Measurements from ENCODE around the gene LRCOL1.

The LRCOL1 gene

DNA sequence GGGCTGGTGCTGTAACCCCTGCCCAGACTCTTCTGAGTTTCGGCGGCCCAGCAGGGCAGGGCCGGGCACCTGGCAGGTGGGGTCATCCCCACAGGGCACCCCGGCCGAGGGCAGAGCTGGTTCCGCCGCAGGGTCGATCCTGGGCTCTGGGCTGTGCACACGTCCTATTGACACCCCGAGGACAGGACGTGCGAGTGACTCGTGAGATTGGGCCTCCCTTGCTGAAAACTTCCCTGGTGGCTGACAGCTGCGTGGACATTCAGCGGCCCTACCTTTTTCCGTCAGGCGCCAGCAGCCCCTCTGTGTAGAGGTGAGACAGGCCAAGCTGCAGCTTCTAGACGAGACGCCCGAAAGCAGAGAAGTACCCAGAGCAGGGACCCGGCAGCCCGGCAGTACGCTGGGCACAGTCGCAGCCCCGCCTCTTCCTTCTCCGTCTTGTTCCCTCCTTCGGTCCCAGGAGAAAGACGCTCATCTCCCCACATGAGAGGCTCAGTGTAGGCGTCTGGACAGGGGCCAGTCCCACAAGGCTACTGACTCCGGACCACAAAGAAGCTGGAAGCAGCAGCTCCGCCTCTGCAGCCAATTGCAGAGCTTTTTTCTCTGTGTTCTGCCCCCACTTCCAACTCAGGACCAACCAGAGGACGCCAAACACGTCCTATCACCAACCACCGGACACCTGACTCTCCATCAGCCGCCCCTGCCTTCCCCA, at the start of gene LRCOL1:
TSS of gene LRCOL1 (minus strand) at position 532 of the 709 bp plus-strand sequence. CDS start 4,331 bp downstream, outside the sequence.
- DNase-seq = no peak

DNA sequence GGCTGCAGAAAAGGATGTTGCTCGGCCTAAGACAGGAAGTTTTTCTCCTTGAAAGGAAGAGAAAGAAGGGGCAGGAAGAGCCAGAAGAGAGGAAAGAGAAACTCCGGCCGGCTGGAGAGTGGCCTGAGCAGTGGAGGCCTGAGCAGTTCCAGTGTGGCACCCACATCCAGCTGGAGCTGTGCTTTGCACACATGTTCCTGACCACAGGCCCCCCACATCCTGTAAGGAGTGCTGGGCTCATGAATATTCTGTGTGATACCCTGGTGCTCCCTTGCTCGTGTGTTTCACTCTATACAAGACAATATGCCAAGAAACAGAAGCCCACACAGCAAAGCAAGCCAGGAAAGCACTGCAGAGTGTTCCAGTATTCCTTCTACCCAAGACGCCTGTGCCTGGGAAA, 49.7 kb upstream of the LRCOL1 start:
- no peak for DNase-seq

DNA sequence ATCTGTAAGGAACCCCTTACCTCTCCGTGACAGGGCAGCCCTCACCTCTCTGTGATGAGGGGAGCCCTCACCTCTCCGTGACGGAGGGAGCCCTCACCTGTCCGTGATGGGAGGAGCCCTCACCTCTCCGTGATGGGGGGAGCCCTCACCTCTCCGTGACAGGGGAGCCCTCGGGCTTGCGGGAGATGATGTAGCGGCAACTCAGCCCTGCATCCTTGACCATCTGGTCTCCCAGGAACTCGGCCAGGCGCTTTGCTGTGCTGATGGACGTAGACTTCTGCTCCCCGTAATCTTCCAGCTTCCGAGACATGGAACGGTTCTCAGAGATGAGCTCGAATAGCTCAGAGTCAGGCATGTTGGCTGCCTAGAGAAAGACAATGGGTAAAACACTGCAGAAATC, 48.8 kb upstream of the LRCOL1 start:
- DNase-seq = no peak

DNA sequence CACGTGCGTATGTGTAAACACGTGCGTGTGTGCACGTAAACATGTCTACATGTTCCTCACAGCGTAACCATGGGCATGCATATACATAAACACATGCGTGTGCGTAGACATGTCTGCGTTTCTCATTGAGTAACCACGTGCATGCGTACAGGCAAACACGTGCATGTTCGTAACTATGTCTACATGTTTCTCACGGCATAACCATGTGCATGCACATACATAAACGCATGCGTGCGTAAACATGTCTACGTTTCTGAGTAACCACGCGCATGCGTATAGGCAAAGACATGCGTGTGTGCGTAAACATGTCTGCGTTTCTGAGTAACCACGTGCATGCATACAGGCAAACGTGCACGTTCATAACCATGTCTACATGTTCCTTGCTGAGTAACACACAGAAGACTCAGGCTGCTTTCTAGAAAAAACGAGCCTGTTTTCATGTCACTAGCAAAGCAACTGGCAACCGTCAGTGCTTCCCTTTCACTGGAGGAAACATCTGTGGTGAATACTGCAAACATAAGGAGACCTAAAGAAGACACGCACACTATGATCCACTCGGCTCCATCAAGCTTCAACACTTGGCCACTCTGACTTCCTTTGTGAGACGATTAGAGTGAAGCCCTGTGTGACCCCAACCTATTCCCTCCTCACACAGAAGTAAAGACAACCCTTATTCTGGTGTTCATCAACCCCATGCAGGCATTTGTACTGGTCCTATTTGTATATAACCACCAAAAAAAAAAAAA, 47.9 kb upstream of the LRCOL1 start:
- no peak for DNase-seq

DNA sequence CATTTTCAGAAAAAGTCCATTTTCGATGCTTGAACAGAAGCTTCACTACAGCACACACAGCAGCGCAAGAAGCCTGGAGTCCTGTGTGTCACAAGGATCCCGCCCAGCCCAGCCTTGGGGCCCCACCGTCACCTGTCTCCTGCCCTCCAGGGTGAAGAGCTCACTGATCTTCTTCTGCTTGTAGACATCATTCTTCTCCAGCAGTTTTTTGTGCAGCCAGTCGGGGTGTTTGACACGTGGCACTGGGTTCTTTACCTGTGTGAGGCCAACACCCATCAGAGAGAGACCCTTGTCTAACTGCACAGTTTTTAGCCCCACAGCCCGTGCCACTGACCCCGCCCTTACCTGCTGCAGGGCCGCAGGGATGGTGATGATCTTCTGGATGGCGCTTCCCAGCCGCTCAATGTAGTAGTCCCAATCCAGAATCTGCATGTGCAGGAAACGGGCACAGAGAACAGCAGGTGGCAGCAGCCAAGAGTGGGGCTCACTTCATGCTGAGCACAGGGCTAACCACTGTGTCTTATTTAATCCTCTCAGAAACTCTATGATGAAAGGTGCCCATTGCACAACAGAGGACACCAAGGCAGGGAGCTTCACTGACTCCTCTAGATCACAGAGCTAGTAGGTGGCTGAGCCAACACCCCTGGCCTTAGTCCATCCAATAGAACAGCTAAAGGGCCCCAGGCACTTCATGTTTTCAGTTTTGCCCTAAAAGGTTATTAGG, 46.8 kb upstream of the LRCOL1 start:
- DNase-seq = no peak

DNA sequence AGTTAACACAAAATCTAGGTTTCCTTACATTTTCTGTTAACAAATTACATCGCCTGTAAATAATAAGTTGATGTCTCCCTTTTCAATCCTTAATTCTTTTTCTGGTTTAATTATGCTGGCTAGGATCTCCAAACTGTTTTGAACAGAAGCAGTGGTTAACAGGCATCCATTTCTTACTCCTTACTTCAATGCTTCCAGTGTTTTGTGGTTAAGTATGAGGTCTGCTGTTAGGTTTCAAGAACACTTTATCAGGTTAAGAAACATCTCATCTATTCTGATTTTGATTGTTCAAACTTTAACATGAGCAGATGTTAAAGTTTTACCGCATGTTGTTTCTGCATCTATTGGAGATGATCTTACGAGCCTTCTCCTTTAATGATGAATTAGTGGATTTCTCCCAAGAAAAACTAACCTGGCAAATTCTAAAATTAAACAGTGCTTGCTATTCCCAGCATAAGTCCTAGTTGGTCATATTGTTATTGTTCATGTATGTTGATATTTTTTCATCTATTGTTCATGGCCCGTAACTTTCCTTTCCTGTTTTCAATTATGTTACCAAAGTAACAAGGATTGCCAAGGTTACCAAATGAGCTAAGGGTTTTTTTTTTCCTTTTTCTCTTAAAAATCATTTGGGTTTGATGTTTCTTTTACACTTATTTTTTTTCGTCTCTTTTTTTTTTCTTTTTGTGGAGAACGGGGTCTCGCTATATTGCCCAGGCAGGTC, 43.3 kb upstream of the LRCOL1 start:
- DNase-seq = no peak

DNA sequence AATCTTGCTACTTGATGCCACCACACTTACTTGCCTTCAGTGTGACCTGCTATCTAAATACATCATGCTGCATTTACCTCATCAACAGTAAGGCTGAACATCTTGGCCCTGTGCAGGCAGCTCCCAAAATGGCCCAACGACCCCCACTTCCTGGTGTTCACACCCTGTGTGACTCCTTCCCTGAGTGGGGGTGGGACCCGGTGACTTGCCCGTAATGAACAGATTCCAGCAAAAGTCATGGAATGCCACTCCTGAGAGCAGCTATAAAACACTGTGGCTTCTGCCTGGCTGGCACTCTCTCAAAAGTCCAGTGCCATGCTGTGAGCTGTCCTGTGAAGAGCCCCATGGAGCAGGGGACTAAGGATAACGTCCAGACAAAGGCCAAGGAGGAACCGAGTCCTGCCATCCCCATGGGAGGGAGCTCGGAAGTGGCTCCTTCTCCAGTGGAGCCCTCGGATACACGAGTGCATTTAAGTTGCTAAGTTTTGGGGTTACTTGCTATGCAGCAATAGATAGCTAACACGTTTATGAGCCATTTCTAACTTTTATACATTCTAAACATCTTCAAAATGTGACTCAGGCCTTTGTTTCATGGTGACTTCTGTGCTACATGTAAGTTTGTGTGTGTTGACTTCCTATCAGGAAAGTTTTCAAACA, 41.2 kb upstream of the LRCOL1 start:
- no peak for DNase-seq

DNA sequence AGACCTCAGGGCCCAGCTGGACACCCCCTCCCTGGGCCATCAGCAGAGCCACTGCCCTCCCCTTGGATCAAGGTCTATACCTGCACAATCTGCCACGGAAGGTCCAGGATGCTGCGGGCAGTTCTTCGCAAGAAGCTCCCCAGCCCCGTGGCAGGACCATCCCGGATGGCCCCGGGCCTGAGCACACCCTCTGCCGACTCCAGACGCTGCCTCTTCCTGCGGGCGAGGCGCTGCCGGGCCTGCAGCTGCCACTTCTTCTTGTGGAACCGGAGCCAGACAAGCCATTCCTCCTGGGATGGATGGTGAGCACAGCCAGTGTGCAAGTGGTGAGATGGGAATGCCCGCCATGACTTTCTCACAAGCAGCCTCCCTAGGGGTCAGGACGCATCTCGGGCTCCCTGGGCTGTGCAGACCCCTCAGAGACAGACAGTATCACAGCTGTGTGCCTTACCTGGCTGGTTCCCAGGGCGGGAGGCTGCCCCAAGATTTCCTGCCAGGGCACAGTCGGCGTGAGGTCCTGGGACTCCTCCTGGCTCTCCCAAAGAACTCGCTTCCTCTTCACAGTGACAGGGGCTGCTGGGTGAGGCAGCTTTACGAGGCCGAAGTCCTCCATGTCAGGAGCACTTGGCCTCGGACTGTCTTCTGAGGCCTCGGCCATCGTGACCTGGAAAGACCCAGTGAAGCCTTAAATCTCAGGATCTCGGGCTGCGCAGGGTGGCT, 39.0 kb upstream of the LRCOL1 start:
- DNase-seq = no peak

DNA sequence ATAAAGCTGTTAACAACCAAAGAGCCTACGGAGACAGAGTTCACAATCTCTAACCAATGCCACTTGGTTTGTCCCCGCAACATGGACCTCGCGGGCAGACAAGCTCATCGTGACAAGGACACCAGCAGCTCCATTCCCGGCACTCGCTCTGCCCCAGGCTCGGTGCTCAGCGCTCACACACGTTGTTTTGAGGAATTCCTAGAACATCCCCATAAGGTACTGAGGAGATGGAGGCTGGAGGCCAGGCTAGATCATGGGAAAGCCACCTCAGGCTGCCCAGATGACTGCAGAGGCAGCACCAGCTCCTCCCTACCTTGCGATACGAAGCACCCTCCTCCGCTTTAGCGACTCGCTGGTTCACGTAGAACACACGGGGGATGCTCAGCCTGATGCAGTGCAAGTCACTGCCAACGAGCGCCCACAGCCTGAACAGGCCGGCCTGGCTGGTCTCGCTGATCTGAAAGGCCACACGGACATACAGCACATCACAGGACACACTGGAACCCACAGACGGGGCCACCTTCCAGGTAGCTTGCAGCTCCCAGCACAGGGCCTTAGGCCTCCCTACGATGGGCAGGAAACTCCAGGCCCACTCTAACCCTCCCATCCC, 38.3 kb upstream of the LRCOL1 start:
- no peak for DNase-seq

DNA sequence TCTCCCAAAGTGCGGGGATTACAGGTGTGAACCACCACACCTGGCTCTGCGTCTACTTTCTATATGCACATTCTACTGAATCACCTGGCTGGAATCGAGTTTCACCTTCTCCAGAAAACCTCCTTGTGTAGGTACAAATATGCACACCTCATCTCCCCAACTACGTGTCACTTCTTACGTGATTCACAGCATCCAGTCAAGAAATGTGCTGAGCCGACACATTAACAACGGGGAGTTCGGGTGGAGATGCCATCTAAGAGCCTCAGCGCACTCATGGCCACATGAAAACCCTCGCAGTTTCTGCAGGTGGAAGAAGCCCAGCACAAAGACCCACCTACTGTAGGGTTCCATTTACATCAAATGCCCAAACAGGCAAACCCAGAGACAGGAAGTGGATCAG, 37.5 kb upstream of the LRCOL1 start:
- no peak for DNase-seq

DNA sequence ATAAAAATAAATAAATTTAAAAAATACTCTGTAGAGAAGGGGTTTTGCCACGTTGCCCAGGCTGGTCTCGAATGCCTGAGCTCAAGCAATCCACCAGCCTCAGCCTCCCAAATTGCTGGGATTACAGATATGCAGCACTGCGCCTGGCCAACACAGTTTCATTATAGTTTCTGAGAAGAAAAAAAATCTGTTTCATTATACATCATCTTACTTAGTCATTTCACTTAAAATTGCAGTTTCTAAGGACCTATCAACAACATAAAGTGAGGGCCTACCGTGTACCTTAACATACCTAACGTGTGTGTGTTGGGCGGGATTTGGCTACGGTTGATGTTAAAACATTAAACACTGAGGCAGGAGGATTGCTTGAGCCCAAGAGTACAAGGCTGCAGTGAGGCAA, 36.5 kb upstream of the LRCOL1 start:
- DNase-seq = no peak

DNA sequence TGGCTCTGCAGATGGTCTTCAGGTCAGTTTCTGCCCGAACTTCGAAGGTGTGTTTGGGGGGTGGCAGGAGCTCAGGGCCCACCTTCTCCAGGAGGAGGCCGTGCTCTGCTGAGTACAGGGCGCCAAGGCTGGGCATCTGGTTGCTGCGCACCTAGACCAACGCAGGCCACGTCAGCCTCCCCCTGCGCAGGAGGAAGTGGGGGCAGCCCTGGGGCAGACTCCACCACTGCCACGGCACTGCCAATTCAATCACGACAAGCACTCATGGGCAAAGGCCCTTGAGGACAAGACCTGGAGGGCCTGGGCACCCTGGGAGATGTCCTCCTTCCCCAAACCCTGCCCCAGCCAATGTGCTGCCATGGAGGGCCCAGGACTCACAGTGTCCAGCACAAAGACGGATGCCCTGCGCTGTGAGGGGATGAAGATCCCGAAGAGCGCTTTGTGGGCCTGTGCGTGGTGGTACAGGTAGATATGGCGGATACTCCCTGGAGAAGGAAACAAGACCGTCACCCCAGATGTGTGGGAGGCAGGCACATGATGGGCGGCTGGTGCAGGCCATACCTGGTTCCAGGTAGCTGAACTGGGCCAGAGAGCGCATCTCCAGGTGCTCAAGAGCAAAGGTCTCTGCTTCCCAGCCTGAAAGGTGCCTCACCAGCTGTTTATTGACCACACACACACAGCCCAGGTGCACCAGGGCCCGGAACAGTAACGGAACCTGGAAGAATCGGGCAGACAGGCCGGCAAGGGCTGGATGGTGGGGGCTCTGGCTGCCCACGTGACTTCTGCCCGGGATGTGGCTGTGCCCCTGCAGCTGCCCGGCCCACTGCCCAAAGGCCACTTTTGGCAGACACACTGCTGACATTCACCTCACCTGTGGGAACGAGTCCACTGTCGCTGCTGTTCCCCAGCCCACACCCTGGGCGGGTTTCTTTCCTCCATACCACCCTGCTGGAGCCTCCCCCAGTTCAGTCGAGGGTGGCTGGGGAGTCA, 32.8 kb upstream of the LRCOL1 start:
- no peak for DNase-seq

DNA sequence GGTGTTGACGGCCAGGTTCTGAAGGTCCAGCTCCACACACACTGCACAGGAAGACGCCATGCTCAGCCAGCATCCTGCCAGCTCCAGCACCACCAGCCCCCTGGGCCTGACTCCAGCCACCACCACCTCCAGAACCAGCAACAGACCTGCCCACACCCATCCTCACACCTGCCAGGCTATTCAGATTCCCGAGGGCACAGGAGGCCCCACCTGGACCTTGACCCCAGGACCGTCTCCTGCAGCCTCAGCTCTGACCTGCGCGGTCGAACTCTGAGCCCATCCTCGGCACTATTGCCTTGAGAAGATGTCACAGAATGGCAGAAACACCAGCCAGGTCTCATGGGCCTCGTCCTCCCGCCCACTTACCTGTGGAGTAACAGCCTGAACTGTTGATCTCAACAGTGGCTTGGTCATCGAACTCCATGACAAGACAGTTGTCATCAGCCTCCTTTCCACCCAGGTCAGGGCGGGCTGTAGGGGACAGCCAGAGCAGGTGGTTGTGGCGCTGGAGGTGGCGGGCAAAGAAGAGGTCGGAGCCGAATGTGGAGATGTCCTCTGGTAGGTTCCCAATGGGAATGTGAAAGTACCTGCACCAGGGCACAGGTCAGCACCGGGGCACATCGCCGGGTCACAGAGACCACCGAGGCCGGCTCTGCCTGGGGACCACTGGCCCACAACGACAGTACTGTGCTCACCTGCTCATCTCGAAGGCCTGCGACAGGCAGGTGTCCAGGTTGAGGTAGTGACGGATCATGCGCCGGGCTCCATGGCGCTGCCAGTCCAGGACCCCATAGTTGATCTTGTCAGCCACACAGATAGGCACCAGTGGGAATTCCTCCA, 31.6 kb upstream of the LRCOL1 start:
- no peak for DNase-seq

DNA sequence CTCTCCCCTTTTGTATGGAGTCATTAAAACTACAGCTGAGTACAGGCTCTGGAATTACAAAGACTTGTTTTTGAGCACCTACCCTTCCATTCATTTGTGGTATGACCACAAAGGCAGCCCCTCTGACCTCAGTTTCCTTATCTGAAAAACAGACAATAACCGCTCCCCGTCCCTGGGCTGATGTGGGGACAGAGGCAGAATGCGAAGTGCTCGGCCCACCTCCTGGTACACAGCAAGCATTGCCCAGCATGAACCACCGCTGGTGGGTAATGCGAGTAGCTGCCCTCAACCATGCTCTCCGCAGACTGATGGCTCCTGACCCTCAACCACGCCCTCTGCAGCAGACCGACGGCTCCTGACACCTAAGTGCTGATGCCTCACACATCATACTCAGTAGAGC, 30.6 kb upstream of the LRCOL1 start:
- DNase-seq = no peak

DNA sequence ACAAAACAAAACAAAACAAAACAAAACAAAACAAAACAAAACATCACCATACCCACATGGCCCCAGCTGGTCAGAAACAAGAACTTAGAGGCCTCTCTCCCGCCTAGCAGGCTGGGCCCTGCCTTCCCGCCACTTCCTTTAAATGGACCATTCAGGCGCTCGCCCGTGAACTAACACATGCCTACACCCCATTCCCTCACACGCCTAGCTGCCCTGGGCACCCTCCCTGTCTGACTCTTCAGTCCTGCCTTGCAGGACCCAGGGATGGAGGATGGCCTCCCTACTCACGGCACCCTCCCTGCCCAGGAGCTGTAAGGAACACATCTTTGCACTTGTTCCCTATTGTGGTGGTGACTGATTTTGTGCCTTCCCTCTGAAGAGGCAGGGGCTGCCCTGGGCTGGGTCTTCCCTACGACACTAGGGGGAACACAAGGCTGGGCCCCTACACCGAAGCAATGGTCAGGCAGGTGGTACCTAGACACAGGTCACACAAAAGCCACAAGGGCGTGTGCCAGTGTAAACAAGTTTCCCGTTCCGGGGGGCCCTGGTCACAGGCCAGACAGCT, 29.7 kb upstream of the LRCOL1 start:
- no peak for DNase-seq

DNA sequence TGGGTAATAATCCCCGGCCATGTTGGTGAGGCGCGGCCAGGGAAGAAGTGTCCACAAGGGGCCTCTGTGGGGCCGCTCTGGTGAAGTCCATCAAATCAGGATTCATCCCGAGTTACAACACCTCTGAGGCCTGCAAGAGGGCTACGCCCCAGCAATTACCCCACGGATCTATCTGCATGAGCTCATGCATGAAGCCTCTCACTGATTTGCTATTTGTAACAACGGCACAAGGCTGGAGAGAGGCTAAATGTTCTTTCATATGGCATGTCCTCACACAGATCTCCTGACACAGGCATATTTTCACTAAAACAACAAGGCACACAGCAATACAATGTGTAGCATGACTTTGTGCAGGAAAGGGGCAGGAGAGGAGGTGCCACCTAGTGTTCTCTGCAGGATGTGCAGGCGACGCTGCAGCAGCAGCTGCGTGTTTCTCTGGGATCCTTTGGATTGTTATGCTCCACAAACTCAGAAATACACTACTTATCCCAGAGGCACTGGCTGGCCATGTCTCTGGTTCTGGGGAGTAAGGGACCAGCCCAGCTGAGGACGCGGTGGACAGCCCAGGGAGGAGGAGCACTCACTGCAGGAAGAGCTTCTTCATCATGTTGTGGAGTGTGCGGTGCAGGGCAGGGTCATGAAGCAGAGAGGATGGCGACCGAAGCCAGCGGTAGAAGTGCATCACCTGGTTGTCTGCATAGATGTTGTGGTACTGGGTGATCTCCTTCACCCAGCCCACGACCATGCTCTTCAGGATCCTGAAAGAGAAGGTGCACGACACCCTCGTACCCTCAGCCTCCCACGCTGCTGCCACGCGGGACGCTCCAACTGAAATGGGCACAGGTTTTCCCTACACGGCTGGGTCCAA, 28.4 kb upstream of the LRCOL1 start:
- DNase-seq = no peak

DNA sequence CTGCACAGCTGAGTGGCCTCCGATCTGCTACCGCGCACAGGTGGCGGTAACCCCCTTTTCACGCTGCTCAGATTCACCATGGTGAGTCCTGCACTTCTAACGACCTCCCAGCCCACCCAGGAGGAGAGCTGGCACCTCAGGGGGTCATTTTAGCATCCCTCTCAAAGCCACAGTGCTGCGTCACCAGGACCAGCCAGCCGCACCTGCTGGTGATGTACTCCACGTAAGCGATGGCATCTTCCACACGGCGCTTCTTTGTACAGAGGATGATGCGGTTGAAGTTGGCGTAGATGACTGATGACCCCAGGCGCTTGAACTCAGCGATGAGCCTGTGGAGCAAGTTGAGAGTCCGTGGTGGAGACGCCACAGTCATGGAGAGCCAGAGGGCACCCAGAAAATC, 27.4 kb upstream of the LRCOL1 start:
- DNase-seq = no peak

Measured in stimulated activated naive CD4-positive, alpha-beta T cell treated with Interleukin-2 at 50 U/mL for 16 hours (primary cell).